ENCODE data around the gene PLEKHG4. TPM values are rescaled to one million over a fixed set of nuclear protein-coding genes. Genes with fewer than 3 reads are reported as not detected.

PLEKHG4 gene
- 40.7 and 45.1 TPM in 2 replicates for polyA plus RNA-seq (2014; cell fraction: cytosol; rRNA removed)
- polyA plus RNA-seq (2014; cell fraction: nucleus; rRNA removed) = 187 and 192 TPM in 2 replicates

- DNase-seq (ENCODE audit: low spot score) = peak; percentile 71
These were observed at the start of gene PLEKHG4 for GRCh38 chr16:67279296-67280089. Gene PLEKHG4 (plus strand): TSS chr16:67279532. CDS start chr16:67280045, 513 bp downstream.

GRCh38 chr16:67229906-67230808 is 49.2 kb upstream of the PLEKHG4 start:
- DNase-seq (ENCODE audit: low spot score) = no peak

GRCh38 chr16:67230809-67231660 is 48.3 kb upstream of the PLEKHG4 start:
- no peak for DNase-seq (ENCODE audit: low spot score)

GRCh38 chr16:67233596-67233995 is 45.7 kb upstream of the PLEKHG4 start:
- DNase-seq (ENCODE audit: low spot score) = no peak

- no peak for DNase-seq (ENCODE audit: low spot score)
These were observed 45.1 kb upstream of the PLEKHG4 start for GRCh38 chr16:67234180-67234597.

- DNase-seq (ENCODE audit: low spot score) = no peak
These were observed 43.3 kb upstream of the PLEKHG4 start for GRCh38 chr16:67235816-67236562.

- peak; percentile 38 for DNase-seq (ENCODE audit: low spot score)
These were observed 42.6 kb upstream of the PLEKHG4 start for GRCh38 chr16:67236563-67237395.

- DNase-seq (ENCODE audit: low spot score) = no peak
These were observed 41.7 kb upstream of the PLEKHG4 start for GRCh38 chr16:67237396-67238277.

GRCh38 chr16:67238278-67238575 is 41.1 kb upstream of the PLEKHG4 start:
- no peak for DNase-seq (ENCODE audit: low spot score)

- DNase-seq (ENCODE audit: low spot score) = no peak
These were observed 40.4 kb upstream of the PLEKHG4 start for GRCh38 chr16:67238806-67239470.

GRCh38 chr16:67240506-67240905 is 38.8 kb upstream of the PLEKHG4 start:
- no peak for DNase-seq (ENCODE audit: low spot score)

GRCh38 chr16:67241008-67241900 is 38.1 kb upstream of the PLEKHG4 start:
- DNase-seq (ENCODE audit: low spot score) = no peak

- DNase-seq (ENCODE audit: low spot score) = no peak
These were observed 37.1 kb upstream of the PLEKHG4 start for GRCh38 chr16:67242138-67242730.

GRCh38 chr16:67243481-67243880 is 35.9 kb upstream of the PLEKHG4 start:
- no peak for DNase-seq (ENCODE audit: low spot score)

GRCh38 chr16:67244387-67245185 is 34.7 kb upstream of the PLEKHG4 start:
- DNase-seq (ENCODE audit: low spot score) = no peak

- no peak for DNase-seq (ENCODE audit: low spot score)
These were observed 34.1 kb upstream of the PLEKHG4 start for GRCh38 chr16:67245186-67245585.

Data from SK-N-DZ (cell line).